ENCODE data around the gene LPP.

DNA sequence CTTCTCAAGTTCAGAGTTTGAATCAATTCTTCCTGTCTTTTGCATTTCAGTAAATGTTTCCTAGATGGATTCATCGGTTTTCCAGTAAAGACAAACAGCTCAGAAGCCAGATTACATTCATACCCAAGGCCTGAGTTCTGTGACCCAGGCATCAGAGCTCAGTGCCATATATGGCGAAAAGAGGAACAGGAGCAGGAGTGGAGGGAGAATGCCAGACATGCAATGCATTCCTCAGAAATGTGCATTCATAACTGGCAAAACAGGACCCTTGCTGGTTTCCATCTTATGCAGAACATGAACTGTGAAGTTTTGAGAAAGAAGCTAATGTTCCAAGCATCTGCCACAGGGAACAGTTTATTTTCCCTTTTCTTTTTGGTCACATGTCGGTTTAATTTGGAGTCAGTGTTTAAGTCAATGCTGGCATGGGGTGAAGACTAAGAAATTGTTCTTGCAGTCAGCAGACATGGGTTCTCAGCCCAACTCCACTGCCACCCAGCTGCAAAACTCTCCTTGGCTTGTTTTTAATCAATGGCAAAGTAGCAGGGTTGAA is 116.5 kb downstream of the LPP start:
- no peak for TF ChIP-seq EZH2 (IDR thresholded peaks at IDR 0.05; ENCODE audit: low read length, unreplicated experiment)
- TF ChIP-seq, protein P1, sequence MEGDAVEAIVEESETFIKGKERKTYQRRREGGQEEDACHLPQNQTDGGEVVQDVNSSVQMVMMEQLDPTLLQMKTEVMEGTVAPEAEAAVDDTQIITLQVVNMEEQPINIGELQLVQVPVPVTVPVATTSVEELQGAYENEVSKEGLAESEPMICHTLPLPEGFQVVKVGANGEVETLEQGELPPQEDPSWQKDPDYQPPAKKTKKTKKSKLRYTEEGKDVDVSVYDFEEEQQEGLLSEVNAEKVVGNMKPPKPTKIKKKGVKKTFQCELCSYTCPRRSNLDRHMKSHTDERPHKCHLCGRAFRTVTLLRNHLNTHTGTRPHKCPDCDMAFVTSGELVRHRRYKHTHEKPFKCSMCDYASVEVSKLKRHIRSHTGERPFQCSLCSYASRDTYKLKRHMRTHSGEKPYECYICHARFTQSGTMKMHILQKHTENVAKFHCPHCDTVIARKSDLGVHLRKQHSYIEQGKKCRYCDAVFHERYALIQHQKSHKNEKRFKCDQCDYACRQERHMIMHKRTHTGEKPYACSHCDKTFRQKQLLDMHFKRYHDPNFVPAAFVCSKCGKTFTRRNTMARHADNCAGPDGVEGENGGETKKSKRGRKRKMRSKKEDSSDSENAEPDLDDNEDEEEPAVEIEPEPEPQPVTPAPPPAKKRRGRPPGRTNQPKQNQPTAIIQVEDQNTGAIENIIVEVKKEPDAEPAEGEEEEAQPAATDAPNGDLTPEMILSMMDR (conservative IDR thresholded peaks at IDR 0.05; ENCODE audit: low read depth, low read length), result no peak
- TF ChIP-seq EZH2phosphoT487 (IDR thresholded peaks at IDR 0.05; ENCODE audit: borderline replicate concordance, low read length), result no peak

Data from PC-3 (cell line).